NCI-H2081 (cell line): ENCODE results near the gene ARHGAP30.

Experiments
- DNase-seq, 2 experiments: peaks; one replicate each; lab custom pipeline; 2025; lab: John Stamatoyannopoulos, UW

ARHGAP30 gene

DNA sequence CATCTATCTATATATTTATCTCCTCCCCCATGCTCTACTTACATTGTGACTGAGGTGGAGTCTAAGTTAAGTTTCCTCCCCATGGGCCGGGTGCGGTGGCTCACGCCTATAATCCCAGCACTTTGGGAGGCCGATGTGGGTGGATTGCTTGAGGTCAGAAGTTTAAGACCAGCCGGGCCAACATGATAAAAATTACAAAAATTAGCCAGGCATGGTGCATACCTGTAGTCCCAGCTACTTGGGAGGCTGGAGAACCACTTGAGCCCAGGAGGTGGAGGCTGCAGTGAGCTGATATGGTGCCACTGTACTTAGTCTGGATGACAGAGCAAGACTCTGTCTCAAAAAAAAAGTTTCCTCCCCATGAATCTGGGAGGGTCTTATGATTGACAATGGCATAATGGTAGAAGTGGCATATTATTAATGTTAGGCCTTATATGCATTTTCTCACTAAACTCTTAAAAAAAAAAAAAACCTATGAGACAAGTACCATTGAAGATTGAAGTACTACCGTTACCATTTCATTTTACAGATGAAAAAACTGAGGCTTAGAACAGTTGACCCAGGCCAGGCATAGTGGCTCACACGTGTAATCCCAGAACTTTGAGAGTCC is 60.0 kb downstream of the ARHGAP30 start:
- no peak for DNase-seq

DNA sequence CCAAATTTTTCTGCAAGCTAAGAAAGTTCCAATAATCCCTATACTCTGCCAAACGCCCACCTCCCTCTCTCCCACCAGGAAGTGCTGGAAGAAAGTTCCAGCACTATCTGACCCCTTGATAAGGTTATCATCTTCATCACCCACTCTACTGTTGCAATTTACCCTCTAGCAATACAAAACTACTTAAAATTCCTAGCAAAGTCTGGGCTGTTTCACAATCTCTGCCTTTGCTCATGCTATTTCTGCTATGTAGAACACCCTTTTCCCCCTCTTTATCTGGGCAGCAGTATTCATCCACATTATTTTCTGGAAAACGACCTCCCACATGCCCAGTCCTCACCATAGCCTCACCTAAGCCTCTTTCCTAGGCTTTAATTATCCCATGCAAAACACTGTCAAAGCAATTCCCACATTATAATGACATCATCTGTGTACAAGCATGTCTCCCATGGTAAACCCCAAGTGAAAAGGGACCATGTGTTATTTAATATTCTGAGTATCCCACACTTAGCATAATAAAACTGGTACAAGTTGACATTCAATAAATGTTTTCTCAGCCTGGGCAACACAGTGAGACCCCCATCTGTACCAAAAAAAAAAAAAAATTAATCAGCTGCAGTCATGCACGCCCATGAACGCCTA is 60.7 kb downstream of the ARHGAP30 start:
- DNase-seq, result no peak

DNA sequence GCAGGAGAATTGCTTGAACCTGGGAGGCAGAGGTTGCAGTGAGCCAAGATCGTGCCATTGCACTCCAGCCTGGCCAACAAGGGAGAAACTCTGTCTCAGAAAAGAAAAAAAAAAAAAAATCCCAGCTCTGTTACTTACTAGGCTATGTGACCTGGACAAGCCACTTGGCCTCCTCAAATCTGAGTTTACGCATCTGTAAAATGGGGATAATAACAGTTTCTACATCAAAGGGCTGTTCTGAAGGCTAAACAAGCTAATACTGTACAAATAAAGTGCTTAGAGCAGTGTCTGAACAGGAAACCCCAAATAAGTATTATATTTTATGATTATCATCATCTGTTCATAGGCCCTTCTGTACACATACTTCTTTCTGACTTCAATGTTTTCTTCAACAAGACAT is 62.3 kb downstream of the ARHGAP30 start:
- no peak for DNase-seq

DNA sequence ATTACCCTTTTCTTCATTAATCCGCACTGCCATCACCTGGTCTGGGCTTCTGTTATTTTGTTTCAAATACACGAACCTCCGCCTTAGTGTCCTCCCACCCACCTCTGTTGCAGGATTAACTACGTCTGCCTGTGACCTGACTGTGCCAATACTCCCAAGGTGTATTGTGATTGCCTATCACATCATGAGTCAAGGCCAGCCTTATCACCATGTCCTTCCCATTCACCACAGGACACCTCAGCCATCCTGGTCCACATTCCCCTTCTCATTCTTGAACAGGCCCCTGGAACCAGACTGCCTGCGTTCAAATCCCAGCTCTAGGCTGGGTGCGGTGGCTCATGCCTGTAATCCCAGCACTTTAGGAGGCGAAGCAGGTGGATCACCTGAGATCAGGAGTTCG is 63.1 kb downstream of the ARHGAP30 start:
- DNase-seq, result no peak

DNA sequence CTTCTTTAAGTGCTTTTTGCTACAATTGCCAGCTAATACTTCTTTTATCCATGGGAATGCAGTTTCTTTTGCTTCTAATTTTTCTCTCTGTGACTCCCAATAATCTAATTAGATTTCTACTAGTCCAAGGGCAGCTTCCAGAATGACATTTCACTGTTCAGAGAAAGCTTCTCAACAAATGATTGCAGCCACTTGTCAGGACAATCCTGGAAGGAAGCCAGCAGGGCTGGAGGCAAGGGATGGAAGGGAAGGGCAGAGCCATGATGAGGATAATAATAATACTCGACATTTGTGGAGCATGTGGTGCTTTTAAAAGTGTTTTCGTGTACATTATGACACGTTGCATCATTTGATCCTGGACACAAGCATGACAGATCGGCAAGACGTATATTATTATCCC is 68.2 kb downstream of the ARHGAP30 start:
- peak in 1 of 2 experiments; percentile 20 for DNase-seq

DNA sequence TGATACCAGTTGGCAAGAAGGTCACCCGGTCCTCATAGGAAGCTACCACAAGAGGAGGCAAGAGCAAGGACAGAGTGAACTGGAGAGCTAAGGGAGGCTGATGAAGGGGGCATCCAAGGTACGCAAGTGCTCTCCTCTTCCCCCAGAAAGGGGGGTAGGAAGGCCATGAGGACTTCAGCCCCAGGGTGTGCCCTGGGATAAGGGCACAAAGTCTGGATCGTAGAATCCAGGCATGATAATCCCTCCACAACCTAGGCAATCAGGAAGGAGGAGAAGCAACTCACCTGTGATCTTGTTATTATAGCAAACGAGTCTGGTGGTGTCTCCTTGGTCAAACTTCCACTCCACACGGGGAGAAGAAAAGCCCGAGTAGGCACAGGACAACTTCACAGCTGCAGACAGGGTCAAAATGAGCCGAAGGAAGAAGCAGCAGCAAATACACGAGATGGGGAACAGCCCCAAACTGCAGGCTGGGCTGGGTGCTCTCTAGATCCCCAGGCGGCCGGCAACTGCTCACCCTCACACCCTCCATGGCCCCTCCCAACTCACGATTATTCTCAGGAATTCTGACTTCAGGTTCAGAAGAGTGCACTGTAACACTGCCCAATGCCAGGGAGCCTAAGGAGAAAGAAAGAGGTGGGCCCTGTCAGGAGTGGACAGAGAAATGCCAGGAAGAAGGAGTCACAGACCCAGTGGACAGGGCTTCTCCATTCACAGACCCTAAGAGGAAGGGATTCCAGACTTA is 68.8 kb downstream of the ARHGAP30 start:
- DNase-seq, result no peak

DNA sequence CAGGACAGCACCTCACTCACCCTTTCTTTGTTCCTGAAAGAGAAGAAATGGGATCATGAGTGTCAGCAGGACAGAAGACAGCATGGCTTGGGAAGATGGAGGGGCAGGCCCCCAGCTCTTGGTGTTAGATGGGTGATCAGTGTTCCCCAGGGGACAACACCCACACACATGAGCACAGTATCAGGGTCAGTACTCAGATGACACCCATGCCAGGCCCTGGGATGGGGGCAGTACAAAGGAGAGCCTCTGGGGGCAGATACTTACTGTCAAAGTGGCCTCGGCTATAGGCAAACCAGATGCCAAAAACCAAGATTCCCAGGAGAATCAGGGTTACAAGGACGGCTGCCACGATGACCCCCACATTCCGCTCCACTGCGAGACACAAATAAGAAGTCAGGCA is 70.3 kb downstream of the ARHGAP30 start:
- DNase-seq, result no peak

DNA sequence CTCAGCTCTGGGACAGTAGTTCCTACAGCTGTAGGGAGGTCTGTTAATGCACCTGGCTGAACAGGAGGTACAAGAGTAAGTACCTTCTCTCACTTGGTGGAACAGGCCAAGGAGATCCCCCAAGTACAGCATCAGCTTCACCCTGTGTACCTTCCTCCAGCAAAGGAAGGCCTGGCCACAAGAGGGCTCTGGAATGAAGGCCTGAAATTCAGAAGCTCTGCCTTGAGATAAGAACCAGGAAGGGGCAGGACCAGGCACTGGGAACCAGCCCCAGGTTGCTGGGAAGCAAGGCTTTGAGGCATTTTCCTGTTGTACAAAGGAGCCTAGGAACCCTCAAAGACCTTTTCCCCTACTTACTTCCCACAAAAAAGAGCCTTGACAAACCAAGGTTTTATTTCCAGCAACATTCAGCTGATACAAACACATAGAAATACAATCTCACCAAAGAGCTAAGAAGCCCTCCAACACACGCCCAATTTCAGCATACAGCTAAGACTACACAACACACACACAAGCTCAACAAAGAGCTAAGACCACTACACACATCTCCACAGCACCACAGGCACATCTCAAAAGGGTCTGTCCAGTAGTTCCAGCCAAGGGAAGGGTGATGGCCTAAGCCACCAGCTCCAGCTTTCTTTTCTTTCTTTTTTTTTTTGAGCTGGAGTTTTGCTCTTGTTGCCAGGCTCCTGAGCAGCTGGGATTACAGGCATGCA is 72.2 kb downstream of the ARHGAP30 start:
- DNase-seq, result peak in 1 of 2 experiments; percentile 30
